K562 (cell line): ENCODE measurements around the gene DCAF15. TPM values are rescaled to one million over a fixed set of nuclear protein-coding genes. Genes with fewer than 3 reads are reported as not detected.

Experiments
- ARID3A ChIP-seq: IDR thresholded peaks from 2 replicates; pipeline ENCODE4 v1.6.1; 2012; ENCODE audit warnings: low read depth, low read length, improper control_type of control experiment, borderline replicate concordance
- ATF7 ChIP-seq: fragments of 450-650 bp; IDR thresholded peaks from 2 replicates; pipeline ENCODE4 v1.7.1; 2014; ENCODE audit warnings: mild to moderate bottlenecking, moderate library complexity
- CCNT2 ChIP-seq: IDR thresholded peaks from 2 replicates; pipeline ENCODE4 v1.6.1; 2011; ENCODE audit warnings: borderline replicate concordance, low read depth, mild to moderate bottlenecking, moderate library complexity, mixed read lengths, low read length; ENCODE audit not compliant: insufficient read length; ENCODE audit errors: extremely low read depth
- ETV1 ChIP-seq: fragments of 450-650 bp; conservative IDR thresholded peaks from 2 replicates; pipeline ENCODE4 v1.6.1; 2016; ENCODE audit warnings: missing genetic modification characterization, control low read depth, low read depth, missing compliant biosample characterization
- FOXJ2 ChIP-seq: fragments of 200-800 bp; sonication (Bioruptor generic); IDR thresholded peaks from 2 replicates; pipeline ENCODE4 v1.6.1; 2016; ENCODE audit warnings: missing genetic modification characterization, missing compliant biosample characterization
- FOXP1 ChIP-seq: sonication (generic); formaldehyde crosslinking; IDR thresholded peaks from 2 replicates; pipeline ENCODE4 v1.8.0; 2022; ENCODE audit warnings: mild to moderate bottlenecking, missing genetic modification reagents
- GMEB1 ChIP-seq: fragments of 250-450 bp; sonication (Bioruptor Pico); IDR thresholded peaks from 2 replicates; pipeline ENCODE4 v1.4.0; 2020; ENCODE audit warnings: mild to moderate bottlenecking
- HCFC1 ChIP-seq: IDR thresholded peaks from 2 replicates; pipeline ENCODE4 v1.6.1; 2012; ENCODE audit warnings: low read depth, low read length, improper control_type of control experiment
- HMG20A ChIP-seq: fragments of 450-650 bp; formaldehyde crosslinking; conservative IDR thresholded peaks from 2 replicates; pipeline ENCODE4 v1.4.0; 2020; ENCODE audit warnings: mild to moderate bottlenecking, mixed read lengths
- HNRNPK ChIP-seq: fragments of 200-400 bp; formaldehyde crosslinking; IDR thresholded peaks from one replicate; pipeline ENCODE4 v1.6.1; 2018; ENCODE audit warnings: mild to moderate bottlenecking, low read depth, low read length; ENCODE audit not compliant: poor library complexity, severe bottlenecking
- HNRNPL ChIP-seq: fragments of 200-400 bp; formaldehyde crosslinking; IDR thresholded peaks from 2 replicates; pipeline ENCODE4 v1.6.1; 2017; ENCODE audit warnings: low read depth, mild to moderate bottlenecking, low read length
- IRF2 ChIP-seq: sonication (generic); formaldehyde crosslinking; IDR thresholded peaks from 2 replicates; pipeline ENCODE4 v1.8.1; 2022; ENCODE audit warnings: mild to moderate bottlenecking, missing genetic modification reagents
- MCM3 ChIP-seq: fragments of 450-650 bp; IDR thresholded peaks from 2 replicates; pipeline ENCODE4 v1.6.1; 2016
- MED1 ChIP-seq: sonication (generic); formaldehyde crosslinking; IDR thresholded peaks from 2 replicates; pipeline ENCODE4 v1.8.1; 2023; ENCODE audit warnings: missing genetic modification reagents, borderline replicate concordance
- MTA2 ChIP-seq: fragments of 450-650 bp; IDR thresholded peaks from 2 replicates; pipeline ENCODE4 v1.6.1; 2016; ENCODE audit warnings: low read depth
- MYBL2 ChIP-seq, 2 experiments: fragments of 450-650 bp in 1 of 2; sonication (generic) in 1 of 2; formaldehyde crosslinking in 1 of 2; IDR thresholded peaks; 2 replicates each; pipeline versions ENCODE4 v1.6.1 to v1.8.1; 2017 to 2022; ENCODE audit warnings: borderline replicate concordance in 1 of 2, inconsistent platforms in 1 of 2, low read depth in 1 of 2, mild to moderate bottlenecking in 1 of 2, missing genetic modification reagents in 1 of 2, moderate library complexity in 1 of 2
- OTX1 ChIP-seq: fragments of 450-650 bp; formaldehyde crosslinking; IDR thresholded peaks from 2 replicates; pipeline ENCODE4 v1.4.0; 2022; ENCODE audit warnings: mild to moderate bottlenecking
- PTRF ChIP-seq: fragments of 450-650 bp; IDR thresholded peaks from 2 replicates; pipeline ENCODE4 v1.6.1; 2016; ENCODE audit warnings: mild to moderate bottlenecking, missing genetic modification characterization, missing compliant biosample characterization
- RFX1 ChIP-seq: fragments of 450-650 bp; IDR thresholded peaks from 2 replicates; pipeline ENCODE4 v1.6.1; 2016; ENCODE audit warnings: mild to moderate bottlenecking, moderate library complexity
- SMAD2 ChIP-seq: fragments of 150-350 bp; IDR thresholded peaks from 2 replicates; pipeline ENCODE4 v1.6.1; 2014; ENCODE audit warnings: low read depth, mild to moderate bottlenecking, low read length
- TEAD4 ChIP-seq, 2 experiments: sonication (generic) in 1 of 2; formaldehyde crosslinking in 1 of 2; IDR thresholded peaks; 2 replicates each; pipeline versions ENCODE4 v1.6.1 to v1.8.0; 2012 to 2022; ENCODE audit warnings: borderline replicate concordance in 1 of 2, inconsistent platforms in 1 of 2, low read length in 1 of 2, mild to moderate bottlenecking in 1 of 2, missing genetic modification reagents in 1 of 2
- ZNF395 ChIP-seq: fragments of 200-800 bp; sonication (Bioruptor generic); IDR thresholded peaks from 2 replicates; pipeline ENCODE4 v1.6.1; 2017; ENCODE audit warnings: missing genetic modification characterization, missing compliant biosample characterization
- ZNF57 ChIP-seq: fragments of 450-650 bp; formaldehyde crosslinking; IDR thresholded peaks from 2 replicates; pipeline ENCODE4 v1.4.0; 2020; ENCODE audit warnings: mild to moderate bottlenecking, moderate library complexity
- ZNF717 ChIP-seq: fragments of 250-450 bp; sonication (Bioruptor Pico); IDR thresholded peaks from 2 replicates; pipeline ENCODE4 v1.5.0; 2021
- polyA plus RNA-seq, 8 experiments: library from polyadenylated mRNA; depleted of rRNA in 4 of 8; stranded (reverse) in 5 of 8; unstranded in 3 of 8; fragments of >200 nt; fragmentation: Nextera tagmentation in 2 of 8; fragmentation: Illumina TruSeq in 1 of 8; extraction: Ambion mirVana in 2 of 8; extraction: Trizol in 1 of 8; gene quantifications; 2 replicates each; pipeline versions ENCODE4 v1.2.1 to v1.2.3, GENCODE V29; 2011 to 2014; ENCODE audit warnings: inconsistent platforms in 1 of 8, missing spikeins in 1 of 8
- total RNA-seq, 7 experiments: library from RNA; depleted of rRNA in 6 of 7; stranded (reverse); fragments of >200 nt in 6 of 7; fragmentation: Illumina TruSeq in 2 of 7; extraction: Trizol in 2 of 7; gene quantifications; 2 replicates each; pipeline versions ENCODE4 v1.2.1 to v1.2.3, GENCODE V29; 2011 to 2021; ENCODE audit warnings: low replicate concordance in 1 of 7

Gene DCAF15
- total and polyA plus RNA-seq, 9 of the 15 experiments (the other 6 are each of a cell fraction or from before 2014, with no cell fraction given): 0.17 to 68.5 (median 27.7) TPM

GRCh38 chr19:13952154-13952930 lies at the start of gene DCAF15 (continued):
- TF ChIP-seq PTRF (tag) (no peak), SMAD2 (no peak), TEAD4 (IDR thresholded peaks at IDR 0.05; ENCODE audit: low read length) (no peak), TEAD4 (CRISPR knock-in tag; IDR thresholded peaks at IDR 0.05; ENCODE audit: borderline replicate concordance) (no peak), RFX1 (peak; percentile 98), FOXP1 (CRISPR knock-in tag) (no peak), HCFC1 (peak; percentile 42), HNRNPL (no peak), ATF7 (peak; percentile 86), MTA2 (no peak), ETV1 (tag) (peak; percentile 93), ARID3A (peak; percentile 78; the same call in 1 of the 2 replicates), HNRNPK (peak; percentile 60), OTX1 (CRISPR knock-in tag) (peak; percentile 61), MED1 (no peak), MCM3 (no peak), ZNF57 (CRISPR knock-in tag) (no peak), MYBL2 (IDR thresholded peaks at IDR 0.05; ENCODE audit: low read depth) (peak; percentile 70; the same call in 1 of the 2 replicates), MYBL2 (CRISPR knock-in tag; IDR thresholded peaks at IDR 0.05; ENCODE audit: borderline replicate concordance) (no peak), ZNF717 (CRISPR knock-in tag) (no peak), GMEB1 (CRISPR knock-in tag) (peak; percentile 62), FOXJ2 (peak; percentile 83), CCNT2 (no peak), HMG20A (no peak), ZNF395 (CRISPR knock-in tag) (no peak), IRF2 (CRISPR knock-in tag) (no peak)
